IMR-90 (cell line): ENCODE data around the gene NCKAP5. TPM values are rescaled to one million over a fixed set of nuclear protein-coding genes. Genes with fewer than 3 reads are reported as not detected.
A peak's percentile ranks its signal among the peaks of the same experiment; 100 is the strongest.

Experiments
- ATAC-seq: fragments of 200-7000 bp; cut with Tn5 transposase; 2 replicates; pipeline ENCODE4 v1.9.1; 2020; ENCODE audit warnings: low read depth, mild to moderate bottlenecking, moderate library complexity
- BruUV-seq: library from RNA; stranded (reverse); fragments of 400-500 nt; replicated peaks from 2 replicates; lab custom pipeline; 2021; lab: Mats Ljungman, UMichigan
- CTCF ChIA-PET: fragments of 300-600 bp; formaldehyde crosslinking; extraction: SDS; loops from one replicate; lab custom pipeline; 2021; ENCODE audit warnings: antibody characterized with exemption; lab: Yijun Ruan, JAX
- POLR2A ChIA-PET: fragments of 300-600 bp; sonication (Branson Sonifier 250); formaldehyde crosslinking; loops from one replicate; lab custom pipeline; 2022; ENCODE audit warnings: antibody characterized with exemption; ENCODE audit not compliant: unreplicated experiment; lab: Charles Lee
- DNase-seq: peaks from one replicate; pipeline ENCODE4 v3.0.0; 2013
- H2AFZ ChIP-seq: replicated peaks from 2 replicates; pipeline ENCODE3; 2013; ENCODE audit warnings: low read length, mild to moderate bottlenecking; ENCODE audit not compliant: poor library complexity
- H2AK5ac ChIP-seq: 2 replicates; pipeline ENCODE4 v1.6.1; 2013; ENCODE audit warnings: low read depth, low read length, inconsistent platforms
- H2AK9ac ChIP-seq: replicated peaks from 2 replicates; pipeline ENCODE3; 2013; ENCODE audit warnings: mild to moderate bottlenecking, low read depth, low read length, moderate library complexity; ENCODE audit not compliant: poor library complexity
- H2BK120ac ChIP-seq: 2 replicates; pipeline ENCODE4 v1.6.1; 2013; ENCODE audit warnings: low read depth, low read length, inconsistent platforms
- H2BK15ac ChIP-seq: 3 replicates; pipeline ENCODE4 v1.6.1; 2013; ENCODE audit warnings: low read depth, low read length, inconsistent platforms
- H2BK20ac ChIP-seq: 2 replicates; pipeline ENCODE4 v1.6.1; 2013; ENCODE audit warnings: low read depth, mild to moderate bottlenecking, inconsistent platforms, low read length, moderate library complexity
- H2BK5ac ChIP-seq: 2 replicates; pipeline ENCODE4 v1.6.1; 2013; ENCODE audit warnings: mild to moderate bottlenecking, low read depth, low read length, inconsistent platforms; ENCODE audit not compliant: poor library complexity, severe bottlenecking
- H3K14ac ChIP-seq: replicated peaks from 2 replicates; pipeline ENCODE4 v1.6.1; 2013; ENCODE audit warnings: low read depth, low read length, inconsistent platforms
- H3K18ac ChIP-seq: 2 replicates; pipeline ENCODE4 v1.6.1; 2013; ENCODE audit warnings: low read depth, low read length, control low read depth
- H3K23ac ChIP-seq: 2 replicates; pipeline ENCODE4 v1.6.1; 2013; ENCODE audit warnings: low read depth, low read length, inconsistent platforms
- H3K27ac ChIP-seq: 2 replicates; pipeline ENCODE4 v1.5.1; 2013; ENCODE audit warnings: mild to moderate bottlenecking, control low read depth, low read length; ENCODE audit not compliant: insufficient read depth
- H3K27me3 ChIP-seq: 2 replicates; pipeline ENCODE4 v1.6.1; 2013; ENCODE audit warnings: low read length; ENCODE audit not compliant: control insufficient read depth, insufficient read depth
- H3K36me3 ChIP-seq: 2 replicates; pipeline ENCODE4 v1.6.1; 2013; ENCODE audit warnings: low read length, mixed read lengths; ENCODE audit not compliant: control insufficient read depth, insufficient read depth
- H3K4ac ChIP-seq: 2 replicates; pipeline ENCODE4 v1.6.1; 2013; ENCODE audit warnings: low read depth, low read length, inconsistent platforms
- H3K4me1 ChIP-seq: 2 replicates; pipeline ENCODE4 v1.6.1; 2013; ENCODE audit warnings: low read length, mixed read lengths; ENCODE audit not compliant: control insufficient read depth, insufficient read depth
- H3K4me2 ChIP-seq: 2 replicates; pipeline ENCODE4 v1.6.1; 2013; ENCODE audit warnings: low read depth, mild to moderate bottlenecking, control low read depth, low read length, moderate library complexity
- H3K4me3 ChIP-seq: 2 replicates; pipeline ENCODE4 v1.5.1; 2013; ENCODE audit warnings: low read depth, mild to moderate bottlenecking, control low read depth, low read length, moderate library complexity; ENCODE audit not compliant: insufficient read depth
- H3K56ac ChIP-seq: 2 replicates; pipeline ENCODE4 v1.6.1; 2013; ENCODE audit warnings: low read length, inconsistent platforms; ENCODE audit not compliant: insufficient read depth; ENCODE audit errors: extremely low read depth
- H3K79me1 ChIP-seq, 2 experiments: 2 replicates each; pipeline ENCODE4 v1.6.1; 2013; ENCODE audit warnings: low read length in 2 of 2, inconsistent platforms in 1 of 2, low read depth in 1 of 2
- H3K9ac ChIP-seq: 2 replicates; pipeline ENCODE4 v1.6.1; 2013; ENCODE audit warnings: low read depth, low read length, control low read depth
- H3K9me1 ChIP-seq: 2 replicates; pipeline ENCODE4 v1.6.1; 2013; ENCODE audit warnings: low read length, inconsistent platforms; ENCODE audit not compliant: insufficient read depth
- H3K9me3 ChIP-seq: 2 replicates; pipeline ENCODE4 v1.6.1; 2013; ENCODE audit warnings: low read length; ENCODE audit not compliant: control insufficient read depth, insufficient read depth
- H4K20me1 ChIP-seq: 2 replicates; pipeline ENCODE4 v1.6.1; 2013; ENCODE audit warnings: low read length, inconsistent platforms; ENCODE audit not compliant: insufficient read depth
- H4K5ac ChIP-seq: 2 replicates; pipeline ENCODE4 v1.6.1; 2013; ENCODE audit warnings: mild to moderate bottlenecking, low read depth, low read length, control low read depth
- H4K8ac ChIP-seq, 2 experiments: 2 replicates each; pipeline ENCODE4 v1.6.1; 2013; ENCODE audit warnings: low read depth in 2 of 2, low read length in 2 of 2, control low read depth in 1 of 2, inconsistent platforms in 1 of 2
- H4K91ac ChIP-seq: 2 replicates; pipeline ENCODE4 v1.6.1; 2013; ENCODE audit warnings: low read depth, low read length, inconsistent platforms; ENCODE audit not compliant: insufficient read depth
- BHLHE40 ChIP-seq: fragments of 150-350 bp; IDR thresholded peaks from 2 replicates; pipeline ENCODE4 v1.6.1; 2016; ENCODE audit warnings: mild to moderate bottlenecking, low read depth, low read length
- CEBPB ChIP-seq: IDR thresholded peaks from 2 replicates; pipeline ENCODE4 v1.6.1; 2012; ENCODE audit warnings: low read depth, low read length, improper control_type of control experiment
- FOS ChIP-seq: fragments of 150-350 bp; IDR thresholded peaks from 2 replicates; pipeline ENCODE4 v1.6.1; 2016; ENCODE audit warnings: low read depth, low read length
- MXI1 ChIP-seq: IDR thresholded peaks from 2 replicates; pipeline ENCODE4 v1.6.1; 2012; ENCODE audit warnings: low read depth, mild to moderate bottlenecking, low read length, moderate library complexity, borderline replicate concordance
- NFE2L2 ChIP-seq: fragments of 150-350 bp; IDR thresholded peaks from 2 replicates; pipeline ENCODE4 v1.6.1; 2016; ENCODE audit warnings: low read depth, mild to moderate bottlenecking, low read length
- RFX5 ChIP-seq: IDR thresholded peaks from 2 replicates; pipeline ENCODE4 v1.8.0; 2012; ENCODE audit warnings: low read depth, mild to moderate bottlenecking, low read length, moderate library complexity
- SMC3 ChIP-seq: fragments of 150-350 bp; IDR thresholded peaks from 2 replicates; pipeline ENCODE4 v1.6.1; 2016; ENCODE audit warnings: low read depth, mild to moderate bottlenecking, antibody characterized with exemption, low read length, moderate library complexity
- WGBS, 2 experiments: methylation state at CpG; one replicate each; pipeline versions ENCODE4 v1.1.5 to v1.1.7; 2013; ENCODE audit warnings: missing lambda C conversion rate in 2 of 2; ENCODE audit not compliant: insufficient read length in 1 of 2; ENCODE audit errors: extremely low coverage in 2 of 2; 5-methylcytosine and 5-hydroxymethylcytosine counted together
- dilution Hi-C: fragments of 300-500 bp; cut with HindIII; formaldehyde crosslinking; loops from one replicate; pipeline ENCODE4 v1.14.3; 2018; ENCODE audit warnings: low sequenced_read_pairs; ENCODE audit not compliant: unreplicated experiment
- in situ Hi-C: fragments of 300-500 bp; cut with MboI; formaldehyde crosslinking; loops from 3 replicates; pipeline ENCODE4 v1.14.3; 2019; ENCODE audit warnings: low sequenced_read_pairs, inconsistent platforms, mixed read lengths
- intact Hi-C: fragments of 100-400 bp; cut with micrococcal nuclease; formaldehyde crosslinking; loops from 2 replicates; pipeline ENCODE4 v1.10.0; 2022
- polyA plus RNA-seq, 3 experiments: library from polyadenylated mRNA; depleted of rRNA; stranded (reverse); fragments of >200 nt; gene quantifications; 2 replicates each; pipeline ENCODE4 v1.2.3, GENCODE V29; 2012; ENCODE audit warnings: low replicate concordance in 1 of 3
- total RNA-seq: library from RNA; depleted of rRNA; stranded (reverse); fragments of >200 nt; gene quantifications from 2 replicates; pipeline ENCODE4 v1.2.3, GENCODE V29; 2012
- TF ChIP-seq, protein P1 (sequence below): fragments of 150-350 bp; IDR thresholded peaks from 2 replicates; pipeline ENCODE4 v1.6.1; 2017; ENCODE audit warnings: mild to moderate bottlenecking, antibody characterized with exemption, low read length, low read depth

NCKAP5 gene
- total and polyA plus RNA-seq, 2 of the 4 experiments (the other 2 are of a cell fraction), result 2.7 to 3.9 TPM

GRCh38 chr2:133293544-133294353, 274.5 kb downstream of the NCKAP5 start:
- H3K36me3 ChIP-seq, result no peaks in the 10 kb centered on the region
- H3K9me3 ChIP-seq, result no peaks in the 10 kb centered on the region
- H2BK5ac ChIP-seq, result peak overlapping the region; percentile 94
- TF ChIP-seq RFX5, result no peak
- TF ChIP-seq BHLHE40, result peak; percentile 44; the same call in 1 of the 2 replicates
- 0 out of 2 replicates have a peak, but pooled peaks have one; percentile 16 for TF ChIP-seq CEBPB
- TF ChIP-seq, protein P1, sequence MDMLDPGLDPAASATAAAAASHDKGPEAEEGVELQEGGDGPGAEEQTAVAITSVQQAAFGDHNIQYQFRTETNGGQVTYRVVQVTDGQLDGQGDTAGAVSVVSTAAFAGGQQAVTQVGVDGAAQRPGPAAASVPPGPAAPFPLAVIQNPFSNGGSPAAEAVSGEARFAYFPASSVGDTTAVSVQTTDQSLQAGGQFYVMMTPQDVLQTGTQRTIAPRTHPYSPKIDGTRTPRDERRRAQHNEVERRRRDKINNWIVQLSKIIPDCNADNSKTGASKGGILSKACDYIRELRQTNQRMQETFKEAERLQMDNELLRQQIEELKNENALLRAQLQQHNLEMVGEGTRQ, result peak; percentile 27; the same call in 1 of the 2 replicates
- TF ChIP-seq FOS, result no peak
- no peak for TF ChIP-seq SMC3
- 0 out of 2 replicates have a peak, but pooled peaks have one; percentile 16 for TF ChIP-seq MXI1
- TF ChIP-seq NFE2L2, result no peak
- no peak overlapping the region for H3K4me3 ChIP-seq
- ATAC-seq, result peak; percentile 90
- H2BK20ac ChIP-seq, result peak overlapping the region; percentile 99
- WGBS, 2 experiments, result 81% methylated on average over 3 of the region's 7 CpGs; no CpG with 5 or more reads in 1 of the 2 experiments
- H3K27me3 ChIP-seq, result no peaks in the 10 kb centered on the region
- peaks cover 22 to 50% of the 10 kb centered on the region in 2 experiments for H3K79me1 ChIP-seq
- H3K14ac ChIP-seq, result peak overlapping the region; percentile 85
- DNase-seq, result peak; percentile 82
- BruUV-seq, result no TSS peak
- peak overlapping the region; percentile 98 for H2BK120ac ChIP-seq
- H4K8ac ChIP-seq, result peak overlapping the region; percentile 77 to 93
- peak overlapping the region; percentile 98 for H3K18ac ChIP-seq
- peak overlapping the region; percentile 37 for H2AK9ac ChIP-seq
- in situ Hi-C loops, result no loop called here
- H3K4me1 ChIP-seq, result peaks cover 11% of the 10 kb centered on the region
- peak overlapping the region; percentile 88 for H4K5ac ChIP-seq
- peak overlapping the region; percentile 83 for H2AK5ac ChIP-seq
- peak overlapping the region; percentile 96 for H3K4ac ChIP-seq
- peak overlapping the region; percentile 89; the same call in 1 of the 2 replicates for H3K23ac ChIP-seq
- H3K56ac ChIP-seq, result peak overlapping the region; percentile 86
- H4K20me1 ChIP-seq, result no peaks in the 10 kb centered on the region
- H2BK15ac ChIP-seq, result peak overlapping the region; percentile 92
- POLR2A ChIA-PET, result interaction anchor here (0.6 to 1.2 kb wide), 4 partner anchors 11 to 53 kb away, joined by 3 to 4 read pairs (median 3); no protein-coding TSS in a partner anchor
- peak overlapping the region; percentile 67 for H2AFZ ChIP-seq
- dilution Hi-C loops, result no loop called here
- H3K27ac ChIP-seq, result peak overlapping the region; percentile 92
- peak overlapping the region; percentile 18; the same call in 1 of the 2 replicates for H3K9ac ChIP-seq
- no peak overlapping the region for H3K4me2 ChIP-seq
- peaks cover 9% of the 10 kb centered on the region for H3K9me1 ChIP-seq
- CTCF ChIA-PET, result interaction anchor here (1.2 kb wide), 1 partner anchor 266 kb away, joined by 3 read pairs; no protein-coding TSS in a partner anchor
- H4K91ac ChIP-seq, result peak overlapping the region; percentile 96
- intact Hi-C loops, result no loop called here
